ENCODE data around the gene GFPT2. TPM values are rescaled to one million over a fixed set of nuclear protein-coding genes. Genes with fewer than 3 reads are reported as not detected.

Gene GFPT2
- total RNA-seq, 2 experiments from 2014 or later: not detected

DNA sequence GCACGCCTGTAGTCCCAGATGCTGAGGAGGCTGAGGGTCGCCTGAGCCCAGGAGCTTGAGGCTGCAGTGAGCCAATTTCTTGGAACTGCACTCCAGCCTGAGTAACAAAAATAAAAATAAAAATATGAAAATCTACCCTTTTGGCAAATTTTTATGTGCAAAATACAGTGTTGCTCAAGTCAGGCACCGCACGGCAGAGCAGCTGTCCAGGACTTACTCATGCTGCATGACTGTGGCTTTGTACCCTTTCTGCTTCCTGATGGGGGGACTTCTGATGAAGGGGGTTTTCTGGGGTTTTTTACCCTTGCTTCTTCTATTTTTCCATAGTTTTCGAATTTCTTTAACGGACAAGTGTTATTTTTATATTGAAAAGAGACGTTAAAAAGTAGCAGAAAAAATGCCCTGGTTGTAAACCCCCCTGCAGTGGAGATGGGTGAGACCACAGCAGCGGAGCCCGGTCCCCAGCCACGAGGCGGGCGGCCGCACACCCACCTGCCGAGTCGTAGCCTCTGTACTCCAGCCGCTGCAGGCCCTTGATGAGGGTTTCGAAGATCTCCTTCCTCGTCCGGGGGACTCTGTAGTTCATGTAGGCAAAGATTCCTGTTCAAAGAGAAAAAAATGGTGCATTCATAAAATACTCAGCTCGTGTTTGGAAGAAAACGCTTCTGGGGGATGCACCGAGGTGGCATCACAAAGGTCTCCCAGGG is 15.0 kb downstream of the GFPT2 start:
- Histone ChIP-seq H3K9me3 (ENCODE audit: low read length) (no peaks in the 10 kb centered on the region), H3K27ac (ENCODE audit: low read depth, low read length, poor library complexity, severe bottlenecking) (no peak overlapping the region), H3K4me3 (ENCODE audit: low read depth, low read length, poor library complexity, severe bottlenecking) (no peak overlapping the region), H4K20me1 (ENCODE audit: insufficient read depth, low read length) (no peaks in the 10 kb centered on the region), H3K9me2 (ENCODE audit: insufficient read depth, low read length) (no peaks in the 10 kb centered on the region), H3K36me3 (ENCODE audit: insufficient read depth, low read length) (no peaks in the 10 kb centered on the region), H3K79me2 (ENCODE audit: insufficient read depth, low read depth, low read length) (no peaks in the 10 kb centered on the region), H3K4me2 (ENCODE audit: low read length) (no peak overlapping the region), H3K4me1 (ENCODE audit: insufficient read depth, low read length, poor library complexity, severe bottlenecking) (no peaks in the 10 kb centered on the region), H2AFZ (ENCODE audit: low read length) (no peak overlapping the region)
- no TSS peak for BruUV-seq (replicated peaks)
- no peak for TF ChIP-seq EZH2phosphoT487 (IDR thresholded peaks at IDR 0.05; ENCODE audit: borderline replicate concordance, low read depth, low read length)
- TF ChIP-seq, protein P1, sequence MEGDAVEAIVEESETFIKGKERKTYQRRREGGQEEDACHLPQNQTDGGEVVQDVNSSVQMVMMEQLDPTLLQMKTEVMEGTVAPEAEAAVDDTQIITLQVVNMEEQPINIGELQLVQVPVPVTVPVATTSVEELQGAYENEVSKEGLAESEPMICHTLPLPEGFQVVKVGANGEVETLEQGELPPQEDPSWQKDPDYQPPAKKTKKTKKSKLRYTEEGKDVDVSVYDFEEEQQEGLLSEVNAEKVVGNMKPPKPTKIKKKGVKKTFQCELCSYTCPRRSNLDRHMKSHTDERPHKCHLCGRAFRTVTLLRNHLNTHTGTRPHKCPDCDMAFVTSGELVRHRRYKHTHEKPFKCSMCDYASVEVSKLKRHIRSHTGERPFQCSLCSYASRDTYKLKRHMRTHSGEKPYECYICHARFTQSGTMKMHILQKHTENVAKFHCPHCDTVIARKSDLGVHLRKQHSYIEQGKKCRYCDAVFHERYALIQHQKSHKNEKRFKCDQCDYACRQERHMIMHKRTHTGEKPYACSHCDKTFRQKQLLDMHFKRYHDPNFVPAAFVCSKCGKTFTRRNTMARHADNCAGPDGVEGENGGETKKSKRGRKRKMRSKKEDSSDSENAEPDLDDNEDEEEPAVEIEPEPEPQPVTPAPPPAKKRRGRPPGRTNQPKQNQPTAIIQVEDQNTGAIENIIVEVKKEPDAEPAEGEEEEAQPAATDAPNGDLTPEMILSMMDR (conservative IDR thresholded peaks at IDR 0.05; ENCODE audit: low read length): no peak
- CTCF ChIA-PET (ENCODE audit: unreplicated experiment): interaction anchor here (1.0 kb wide), 1 partner anchor 9 kb away, joined by 3 read pairs; no protein-coding TSS in a partner anchor
- intact Hi-C loops (cut with micrococcal nuclease; ENCODE audit: unreplicated experiment): no loop called here
- POLR2A ChIA-PET: no interaction called here
- no peak for DNase-seq (ENCODE audit: low spot score)

DNA sequence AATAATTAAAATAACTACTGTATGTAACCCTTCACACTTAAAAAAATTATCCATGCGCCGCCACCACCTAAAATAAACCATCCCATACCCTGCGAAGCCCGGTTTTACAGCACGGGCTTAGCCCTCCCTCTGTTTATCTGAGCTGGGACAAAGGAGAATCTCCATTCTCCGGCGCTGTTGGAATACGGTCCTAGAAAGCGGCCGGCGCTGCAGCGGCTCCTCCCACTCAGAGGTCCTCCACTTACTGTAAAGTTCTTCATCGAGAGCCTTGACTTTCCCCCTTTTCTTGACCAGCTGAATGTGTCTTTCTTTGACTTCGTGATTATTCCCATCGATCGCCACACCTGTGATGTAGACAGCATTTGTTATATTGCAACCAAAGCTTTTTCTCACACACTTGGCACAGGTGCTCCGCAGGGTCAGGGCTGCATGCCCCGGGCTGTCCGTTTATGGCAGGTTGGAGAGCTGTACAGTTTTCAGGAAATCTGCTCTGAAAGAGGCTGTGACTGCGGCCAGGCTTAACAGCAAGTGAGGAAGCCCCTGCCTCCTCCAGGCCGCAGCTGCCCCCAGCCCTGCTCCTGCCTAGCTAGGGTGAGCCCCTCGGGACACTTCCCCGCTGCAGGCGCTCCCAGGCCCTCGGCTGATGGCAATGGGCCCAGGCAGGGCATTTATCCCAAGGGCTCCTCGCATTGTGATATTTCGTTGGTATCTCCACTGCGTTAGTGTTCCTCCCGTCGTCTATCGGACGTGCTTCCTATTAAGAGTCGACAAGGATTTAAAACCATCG is 16.7 kb downstream of the GFPT2 start:
- BruUV-seq (replicated peaks): no TSS peak
- no peak for DNase-seq (ENCODE audit: low spot score)
- CTCF ChIA-PET (ENCODE audit: unreplicated experiment): interaction anchor here (0.6 kb wide), 1 partner anchor 40 kb away, joined by 3 read pairs; no protein-coding TSS in a partner anchor

More for the DNA sequence above, 16.7 kb downstream of the GFPT2 start:
- no peak overlapping the region for H3K4me3 ChIP-seq (ENCODE audit: low read depth, low read length, poor library complexity, severe bottlenecking)
- TF ChIP-seq, protein P1 (conservative IDR thresholded peaks at IDR 0.05; ENCODE audit: low read length): no peak
- TF ChIP-seq EZH2phosphoT487 (IDR thresholded peaks at IDR 0.05; ENCODE audit: borderline replicate concordance, low read depth, low read length): no peak
- POLR2A ChIA-PET: no interaction called here
- no peaks in the 10 kb centered on the region for H4K20me1 ChIP-seq (ENCODE audit: insufficient read depth, low read length)
- no peaks in the 10 kb centered on the region for H3K4me1 ChIP-seq (ENCODE audit: insufficient read depth, low read length, poor library complexity, severe bottlenecking)
- H3K4me2 ChIP-seq (ENCODE audit: low read length): no peak overlapping the region
- intact Hi-C loops (cut with micrococcal nuclease; ENCODE audit: unreplicated experiment): no loop called here
- no peak overlapping the region for H2AFZ ChIP-seq (ENCODE audit: low read length)
- no peaks in the 10 kb centered on the region for H3K79me2 ChIP-seq (ENCODE audit: insufficient read depth, low read depth, low read length)
- no peaks in the 10 kb centered on the region for H3K36me3 ChIP-seq (ENCODE audit: insufficient read depth, low read length)
- H3K27ac ChIP-seq (ENCODE audit: low read depth, low read length, poor library complexity, severe bottlenecking): no peak overlapping the region
- H3K9me3 ChIP-seq (ENCODE audit: low read length): no peaks in the 10 kb centered on the region
- H3K9me2 ChIP-seq (ENCODE audit: insufficient read depth, low read length): no peaks in the 10 kb centered on the region
